Heart left ventricle (tissue), 13 donors: ENCODE results near the gene BMP3.

ENCODE experiments used
- POLR2A ChIP-seq, 2 donors: fragments of 450-650 bp; IDR thresholded peaks; one replicate each; pipeline ENCODE4 v1.6.1; 2017; ENCODE audit warnings: antibody characterized with exemption in 2 of 2, mild to moderate bottlenecking in 2 of 2, moderate library complexity in 2 of 2
- TF ChIP-seq, protein P1 (sequence below), 12 donors: fragments of 200-600 bp; sonication (generic) in 4 of 12; IDR thresholded peaks; one replicate each; pipeline versions ENCODE4 v1.5.0 to v1.8.0; 2018 to 2022; ENCODE audit warnings: antibody characterized with exemption in 12 of 12, mild to moderate bottlenecking in 5 of 12
- donor health status: ischemic (EF 13 %, LVEDD 7.1; RV severe dilation, severe dysfunction).
- donor health status: DM: no; HTN: yes; CAD: no.
- donor health status: DM: no; HTN: no; CAD: no.
- donor health status: ischemic (EF 25% LVEDD 6.9; RV normal size, moderate dysfunction).
- donor health status: ischemic (EF 25% LVEDD 5.7; RV mildly dilated, moderate dysfunction).
- donor health status: ischemic (EF 35%, LVEDD 5.7; RV mildly dilated, moderate dysfunction).
- donor health status: nonischemic (EF 11% LVEDD 7.7; RV severe dilation, severe dysfunction).
- donor health status: DM: yes; HTN: yes; CAD: no.
- donor health status: PGD.
- donor health status: ischemic (EF 29% LVEDD 5.4; RV normal size, mild dysfunction).
- donor health status: nonischemic (EF 23%, LVEDD 6.1; RV moderate dilation, normal function).

- TF ChIP-seq, protein P1, sequence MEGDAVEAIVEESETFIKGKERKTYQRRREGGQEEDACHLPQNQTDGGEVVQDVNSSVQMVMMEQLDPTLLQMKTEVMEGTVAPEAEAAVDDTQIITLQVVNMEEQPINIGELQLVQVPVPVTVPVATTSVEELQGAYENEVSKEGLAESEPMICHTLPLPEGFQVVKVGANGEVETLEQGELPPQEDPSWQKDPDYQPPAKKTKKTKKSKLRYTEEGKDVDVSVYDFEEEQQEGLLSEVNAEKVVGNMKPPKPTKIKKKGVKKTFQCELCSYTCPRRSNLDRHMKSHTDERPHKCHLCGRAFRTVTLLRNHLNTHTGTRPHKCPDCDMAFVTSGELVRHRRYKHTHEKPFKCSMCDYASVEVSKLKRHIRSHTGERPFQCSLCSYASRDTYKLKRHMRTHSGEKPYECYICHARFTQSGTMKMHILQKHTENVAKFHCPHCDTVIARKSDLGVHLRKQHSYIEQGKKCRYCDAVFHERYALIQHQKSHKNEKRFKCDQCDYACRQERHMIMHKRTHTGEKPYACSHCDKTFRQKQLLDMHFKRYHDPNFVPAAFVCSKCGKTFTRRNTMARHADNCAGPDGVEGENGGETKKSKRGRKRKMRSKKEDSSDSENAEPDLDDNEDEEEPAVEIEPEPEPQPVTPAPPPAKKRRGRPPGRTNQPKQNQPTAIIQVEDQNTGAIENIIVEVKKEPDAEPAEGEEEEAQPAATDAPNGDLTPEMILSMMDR (IDR thresholded peaks at IDR 0.05), result no peak
- TF ChIP-seq POLR2A (IDR thresholded peaks at IDR 0.05), result no peak
Measured at GRCh38 chr4:80986011-80986410, 44.5 kb upstream of the BMP3 start.
